ENCODE data around the gene ABCA2. TPM values are rescaled to one million over a fixed set of nuclear protein-coding genes. Genes with fewer than 3 reads are reported as not detected.
A peak's percentile ranks its signal among the peaks of the same experiment; 100 is the strongest.

The ABCA2 gene
- total and polyA plus RNA-seq, 4 donors: 13.4 to 39.0 (median 16.5) TPM

- Histone ChIP-seq H3K9ac (ENCODE audit: insufficient read depth in 1 of 2, low read length in 2 of 2) (no peak overlapping the region), H3K4me3 (no peak overlapping the region), H3K4me1 (ENCODE audit: control insufficient read depth in 5 of 5, insufficient read depth in 5 of 5, low read length in 5 of 5) (peaks cover 0 to 6% (median 0%) of the 10 kb centered on the region in 5 donors), H3K9me3 (ENCODE audit: control insufficient read depth in 4 of 4, insufficient read depth in 3 of 4, low read length in 3 of 4) (peaks cover 0 to 2% (median 0%) of the 10 kb centered on the region in 4 donors), H3K36me3 (ENCODE audit: control insufficient read depth in 4 of 4, insufficient read depth in 4 of 4, low read length in 4 of 4) (peaks cover 0 to 30% (median 5%) of the 10 kb centered on the region in 4 donors), H3K27ac (ENCODE audit: low read depth in 1 of 2, low read length in 1 of 2) (no peak overlapping the region), H3K27me3 (ENCODE audit: control insufficient read depth in 3 of 3, insufficient read depth in 3 of 3, low read length in 2 of 3) (no peaks in the 10 kb centered on the region)
- DNase-seq (no peak), ATAC-seq (ENCODE audit: insufficient read depth, low FRiP score) (no peak)
- TF ChIP-seq, protein P1, sequence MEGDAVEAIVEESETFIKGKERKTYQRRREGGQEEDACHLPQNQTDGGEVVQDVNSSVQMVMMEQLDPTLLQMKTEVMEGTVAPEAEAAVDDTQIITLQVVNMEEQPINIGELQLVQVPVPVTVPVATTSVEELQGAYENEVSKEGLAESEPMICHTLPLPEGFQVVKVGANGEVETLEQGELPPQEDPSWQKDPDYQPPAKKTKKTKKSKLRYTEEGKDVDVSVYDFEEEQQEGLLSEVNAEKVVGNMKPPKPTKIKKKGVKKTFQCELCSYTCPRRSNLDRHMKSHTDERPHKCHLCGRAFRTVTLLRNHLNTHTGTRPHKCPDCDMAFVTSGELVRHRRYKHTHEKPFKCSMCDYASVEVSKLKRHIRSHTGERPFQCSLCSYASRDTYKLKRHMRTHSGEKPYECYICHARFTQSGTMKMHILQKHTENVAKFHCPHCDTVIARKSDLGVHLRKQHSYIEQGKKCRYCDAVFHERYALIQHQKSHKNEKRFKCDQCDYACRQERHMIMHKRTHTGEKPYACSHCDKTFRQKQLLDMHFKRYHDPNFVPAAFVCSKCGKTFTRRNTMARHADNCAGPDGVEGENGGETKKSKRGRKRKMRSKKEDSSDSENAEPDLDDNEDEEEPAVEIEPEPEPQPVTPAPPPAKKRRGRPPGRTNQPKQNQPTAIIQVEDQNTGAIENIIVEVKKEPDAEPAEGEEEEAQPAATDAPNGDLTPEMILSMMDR (IDR thresholded peaks at IDR 0.05; ENCODE audit: control extremely low read depth, extremely low read depth): no peak
- WGBS, 2 donors: 88 to 91% methylated on average over 11 to 13 of the region's 13 CpGs
Measured at GRCh38 chr9:137007816-137008270, 20.2 kb downstream of the ABCA2 start.

GRCh38 chr9:137007108-137007815, 20.8 kb downstream of the ABCA2 start:
- H3K4me1 ChIP-seq (ENCODE audit: control insufficient read depth in 5 of 5, insufficient read depth in 5 of 5, low read length in 5 of 5): peaks cover 0 to 6% (median 0%) of the 10 kb centered on the region in 5 donors
- H3K4me3 ChIP-seq: no peak overlapping the region
- H3K27ac ChIP-seq (ENCODE audit: low read depth in 1 of 2, low read length in 1 of 2): no peak overlapping the region
- DNase-seq (peak; percentile 49 to 74 (median 59)), ATAC-seq (ENCODE audit: insufficient read depth, low FRiP score) (no peak)
- H3K9me3 ChIP-seq (ENCODE audit: control insufficient read depth in 4 of 4, insufficient read depth in 3 of 4, low read length in 3 of 4): peaks cover 0 to 2% (median 0%) of the 10 kb centered on the region in 4 donors
- H3K36me3 ChIP-seq (ENCODE audit: control insufficient read depth in 4 of 4, insufficient read depth in 4 of 4, low read length in 4 of 4): peaks cover 0 to 25% (median 3%) of the 10 kb centered on the region in 4 donors
- no peak overlapping the region for H3K9ac ChIP-seq (ENCODE audit: insufficient read depth in 1 of 2, low read length in 2 of 2)
- TF ChIP-seq, protein P1 (IDR thresholded peaks at IDR 0.05; ENCODE audit: control extremely low read depth, extremely low read depth): no peak
- H3K27me3 ChIP-seq (ENCODE audit: control insufficient read depth in 3 of 3, insufficient read depth in 3 of 3, low read length in 2 of 3): no peaks in the 10 kb centered on the region
- WGBS, 2 donors: 65 to 75% methylated on average over 30 of the region's 30 CpGs

DNA sequence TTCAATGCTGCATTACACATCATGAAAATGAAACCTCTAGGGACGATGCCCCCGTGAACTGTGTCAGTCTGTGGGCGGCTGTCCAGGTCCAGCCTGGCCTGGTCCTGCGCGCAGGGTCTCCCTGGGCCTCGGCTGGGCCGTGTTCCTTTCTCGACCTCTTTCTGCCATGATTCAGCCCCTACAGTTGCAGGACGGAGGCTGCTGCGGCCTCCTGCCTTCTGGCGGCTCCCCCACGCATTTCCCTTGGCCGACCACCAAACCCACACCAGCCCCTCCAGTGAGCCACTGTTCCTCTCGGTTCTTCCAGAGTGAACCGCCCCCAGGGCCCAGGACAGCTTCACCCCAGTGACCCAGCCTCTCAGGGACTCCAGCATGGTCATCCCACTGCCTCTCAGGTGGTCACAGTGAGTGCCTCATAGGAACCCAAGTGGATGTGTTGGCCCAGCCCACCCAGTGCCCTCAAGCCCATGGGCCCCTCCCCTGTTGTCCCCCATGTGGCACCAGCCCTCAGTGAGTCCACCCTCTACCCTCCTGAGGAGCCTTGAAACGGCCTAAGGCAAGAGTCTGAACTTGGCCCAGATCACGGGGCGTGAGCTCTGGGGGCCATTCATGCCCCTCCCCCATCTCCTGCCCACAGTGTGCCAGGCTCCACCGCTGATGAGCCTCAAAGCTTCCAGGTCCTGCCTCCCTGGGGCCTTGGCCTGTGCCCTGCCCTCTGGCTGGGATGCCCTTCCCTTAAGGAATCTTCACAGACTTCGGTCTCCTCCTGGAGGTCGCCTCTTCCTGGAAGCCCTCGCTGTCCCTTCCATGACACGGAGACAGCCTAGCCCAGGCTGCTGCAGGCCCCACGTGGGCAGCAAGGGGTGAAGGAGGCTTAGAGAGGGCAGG, 21.7 kb downstream of the ABCA2 start:
- peaks cover 0 to 2% (median 0%) of the 10 kb centered on the region in 4 donors for H3K9me3 ChIP-seq (ENCODE audit: control insufficient read depth in 4 of 4, insufficient read depth in 3 of 4, low read length in 3 of 4)
- no peaks in the 10 kb centered on the region for H3K27me3 ChIP-seq (ENCODE audit: control insufficient read depth in 3 of 3, insufficient read depth in 3 of 3, low read length in 2 of 3)
- TF ChIP-seq, protein P1 (IDR thresholded peaks at IDR 0.05; ENCODE audit: control extremely low read depth, extremely low read depth): no peak
- ATAC-seq (ENCODE audit: insufficient read depth, low FRiP score) (no peak), DNase-seq (no peak)
- no peak overlapping the region for H3K9ac ChIP-seq (ENCODE audit: insufficient read depth in 1 of 2, low read length in 2 of 2)
- no peak overlapping the region for H3K27ac ChIP-seq (ENCODE audit: low read depth in 1 of 2, low read length in 1 of 2)
- H3K36me3 ChIP-seq (ENCODE audit: control insufficient read depth in 4 of 4, insufficient read depth in 4 of 4, low read length in 4 of 4): peaks cover 0 to 16% (median 3%) of the 10 kb centered on the region in 4 donors
- peaks cover 0 to 6% (median 0%) of the 10 kb centered on the region in 5 donors for H3K4me1 ChIP-seq (ENCODE audit: control insufficient read depth in 5 of 5, insufficient read depth in 5 of 5, low read length in 5 of 5)
- WGBS, 2 donors: 56 to 68% methylated on average over 24 of the region's 24 CpGs
- no peak overlapping the region for H3K4me3 ChIP-seq
